ENCODE data around the gene SND1.

SND1 gene

GRCh38 chr7:127794551-127794950 is 142.6 kb downstream of the SND1 start:
- no peak overlapping the region for H3K4me3 ChIP-seq (ENCODE audit: low read depth, low read length)
- no peak for TF ChIP-seq CTCF (IDR thresholded peaks at IDR 0.05; ENCODE audit: borderline replicate concordance, insufficient read depth, low read depth, low read length)

GRCh38 chr7:127798023-127798422 is 146.0 kb downstream of the SND1 start:
- H3K4me3 ChIP-seq (ENCODE audit: low read depth, low read length): no peak overlapping the region
- TF ChIP-seq CTCF (IDR thresholded peaks at IDR 0.05; ENCODE audit: borderline replicate concordance, insufficient read depth, low read depth, low read length): no peak

GRCh38 chr7:127798769-127799372 is 146.9 kb downstream of the SND1 start:
- H3K4me3 ChIP-seq (ENCODE audit: low read depth, low read length): no peak overlapping the region
- no peak for TF ChIP-seq CTCF (IDR thresholded peaks at IDR 0.05; ENCODE audit: borderline replicate concordance, insufficient read depth, low read depth, low read length)

- no peak overlapping the region for H3K4me3 ChIP-seq (ENCODE audit: low read depth, low read length)
- no peak for TF ChIP-seq CTCF (IDR thresholded peaks at IDR 0.05; ENCODE audit: borderline replicate concordance, insufficient read depth, low read depth, low read length)
These were observed 147.7 kb downstream of the SND1 start for GRCh38 chr7:127799535-127800305.

- no peak overlapping the region for H3K4me3 ChIP-seq (ENCODE audit: low read depth, low read length)
- no peak for TF ChIP-seq CTCF (IDR thresholded peaks at IDR 0.05; ENCODE audit: borderline replicate concordance, insufficient read depth, low read depth, low read length)
These were observed 150.9 kb downstream of the SND1 start for GRCh38 chr7:127802845-127803244.

- no peak overlapping the region for H3K4me3 ChIP-seq (ENCODE audit: low read depth, low read length)
- no peak for TF ChIP-seq CTCF (IDR thresholded peaks at IDR 0.05; ENCODE audit: borderline replicate concordance, insufficient read depth, low read depth, low read length)
These were observed 151.6 kb downstream of the SND1 start for GRCh38 chr7:127803626-127804025.

- no peak for TF ChIP-seq CTCF (IDR thresholded peaks at IDR 0.05; ENCODE audit: borderline replicate concordance, insufficient read depth, low read depth, low read length)
- H3K4me3 ChIP-seq (ENCODE audit: low read depth, low read length): no peak overlapping the region
These were observed 155.3 kb downstream of the SND1 start for GRCh38 chr7:127807340-127807739.

Data from GM12875 (cell line).